GM12892 (cell line): Measurements from ENCODE around the gene KRT78.

Source experiments
- POLR2A ChIP-seq: IDR thresholded peaks from 2 replicates; pipeline ENCODE4 v1.6.1; 2011; ENCODE audit warnings: low read depth, low read length, control low read depth
- POLR2AphosphoS5 ChIP-seq: IDR thresholded peaks from 2 replicates; pipeline ENCODE4 v1.6.1; 2011; ENCODE audit warnings: low read depth, low read length, control low read depth

DNA sequence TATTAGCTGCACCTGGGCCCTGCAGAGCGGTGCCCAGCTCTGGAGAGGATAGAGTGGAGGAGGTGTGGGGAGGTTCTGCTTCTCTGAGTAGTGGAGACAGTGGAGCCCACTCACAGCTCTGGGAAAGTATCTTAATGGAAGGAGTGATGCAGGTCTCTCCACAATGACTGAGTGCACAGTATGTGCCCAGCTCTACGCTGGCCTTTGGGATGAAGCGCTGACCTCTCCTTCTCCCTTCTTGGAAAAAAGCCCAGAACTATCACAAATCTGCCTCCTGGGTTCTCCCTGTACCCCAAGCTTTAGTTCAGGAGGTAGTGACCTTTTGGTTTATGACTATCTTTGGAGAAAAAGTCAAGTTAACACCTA is 52.4 kb downstream of the KRT78 start:
- TF ChIP-seq POLR2AphosphoS5 (no peak), POLR2A (no peak)
